C4-2B (cell line): ENCODE data around the gene THRAP3.

ENCODE experiments used
- H3K27ac ChIP-seq: fragments of 450-650 bp; 2 replicates; pipeline ENCODE4 v1.5.1; 2017
- CTCF ChIP-seq: fragments of 450-650 bp; conservative IDR thresholded peaks from 2 replicates; pipeline ENCODE4 v1.5.1; 2017; ENCODE audit warnings: mild to moderate bottlenecking
- ZFX ChIP-seq: fragments of 450-650 bp; IDR thresholded peaks from 2 replicates; pipeline ENCODE4 v1.6.1; 2017

The THRAP3 gene

GRCh38 chr1:36324353-36324703, 100.1 kb downstream of the THRAP3 start:
- no peak for TF ChIP-seq CTCF
- no peak for TF ChIP-seq ZFX
- no peak overlapping the region; the same call in 1 of the 2 replicates for H3K27ac ChIP-seq

GRCh38 chr1:36326499-36326898, 102.3 kb downstream of the THRAP3 start:
- no peak for TF ChIP-seq CTCF
- TF ChIP-seq ZFX: no peak
- no peak overlapping the region for H3K27ac ChIP-seq

GRCh38 chr1:36327421-36328087, 103.3 kb downstream of the THRAP3 start:
- H3K27ac ChIP-seq: no peak overlapping the region
- no peak for TF ChIP-seq ZFX
- TF ChIP-seq CTCF: no peak

GRCh38 chr1:36328088-36328480, 103.8 kb downstream of the THRAP3 start:
- H3K27ac ChIP-seq: no peak overlapping the region
- TF ChIP-seq CTCF (no peak), ZFX (no peak)

GRCh38 chr1:36328713-36329112, 104.5 kb downstream of the THRAP3 start:
- 0 out of 2 replicates have a peak overlapping the region, but pooled peaks have one; percentile 1 for H3K27ac ChIP-seq
- no peak for TF ChIP-seq ZFX
- TF ChIP-seq CTCF: no peak

GRCh38 chr1:36329817-36330216, 105.6 kb downstream of the THRAP3 start:
- no peak for TF ChIP-seq ZFX
- no peak for TF ChIP-seq CTCF
- no peak overlapping the region for H3K27ac ChIP-seq

GRCh38 chr1:36330940-36331339, 106.7 kb downstream of the THRAP3 start:
- TF ChIP-seq CTCF: no peak
- TF ChIP-seq ZFX: no peak
- H3K27ac ChIP-seq: no peak overlapping the region
